Measurements from ENCODE around the gene CASD1.

The CASD1 gene

DNA sequence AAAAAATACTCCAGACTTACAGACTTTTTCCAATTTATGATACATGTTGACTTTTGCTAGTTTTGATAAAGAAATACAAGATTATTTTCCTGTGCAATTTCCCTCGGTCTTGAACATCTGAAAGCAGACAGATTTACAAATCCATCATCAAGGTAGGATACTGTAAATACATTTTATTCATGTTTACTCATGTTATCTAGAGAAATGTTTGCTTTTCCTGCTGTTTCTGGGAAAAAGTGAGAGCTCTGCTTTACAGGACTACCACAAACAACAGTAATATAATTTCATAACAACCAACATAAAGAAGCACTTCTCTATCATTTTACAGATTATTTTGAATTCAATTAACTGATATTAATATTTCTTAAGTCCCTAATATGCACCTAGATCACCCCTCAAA is 31.7 kb upstream of the CASD1 start:
- H3K4me1 ChIP-seq (ENCODE audit: insufficient read depth, poor library complexity, severe bottlenecking) = no peaks in the 10 kb centered on the region
- H3K36me3 ChIP-seq (ENCODE audit: low read depth) = no peaks in the 10 kb centered on the region
- H3K9me3 ChIP-seq (ENCODE audit: severe bottlenecking) = no peaks in the 10 kb centered on the region
- H3K4me3 ChIP-seq (ENCODE audit: severe bottlenecking) = no peak overlapping the region
- DNase-seq (ENCODE audit: low spot score) = no peak
- H3K27ac ChIP-seq (ENCODE audit: poor library complexity, severe bottlenecking) = no peak overlapping the region
- peaks cover 19% of the 10 kb centered on the region for H3K27me3 ChIP-seq (ENCODE audit: insufficient read depth, poor library complexity, severe bottlenecking)
- no peak for ATAC-seq (ENCODE audit: low read depth)
- TF ChIP-seq CTCF (IDR thresholded peaks at IDR 0.05; ENCODE audit: poor library complexity, severe bottlenecking) = no peak

DNA sequence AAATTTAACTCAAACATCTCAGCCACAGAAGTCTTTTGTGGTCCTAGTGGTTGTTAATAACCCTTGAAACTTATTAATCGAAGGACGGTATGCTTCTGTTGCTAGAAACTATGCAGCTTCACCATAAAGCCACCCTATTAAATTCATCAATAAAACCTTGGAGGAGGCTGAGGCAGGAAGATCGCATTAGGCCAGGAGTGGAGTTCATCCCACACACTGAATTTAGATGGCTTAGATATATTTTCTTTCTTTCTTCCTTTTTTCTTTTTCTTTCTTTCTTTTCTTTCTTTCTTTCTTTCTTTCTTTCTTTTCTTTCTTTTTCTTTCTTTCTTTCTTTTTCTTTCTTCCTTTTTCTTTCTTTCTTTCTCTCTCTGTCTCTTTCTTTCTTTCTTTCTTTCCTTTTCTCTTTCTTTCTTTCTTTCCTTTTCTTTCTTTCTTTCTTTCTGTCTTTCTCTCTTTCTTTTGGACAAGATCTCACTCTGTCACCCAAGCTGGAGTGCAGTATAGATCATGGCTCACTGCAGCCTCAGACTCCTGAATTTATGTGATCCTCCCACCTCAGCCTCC is 30.9 kb upstream of the CASD1 start:
- H3K9me3 ChIP-seq (ENCODE audit: severe bottlenecking) = no peaks in the 10 kb centered on the region
- no peak overlapping the region for H3K27ac ChIP-seq (ENCODE audit: poor library complexity, severe bottlenecking)
- H3K4me3 ChIP-seq (ENCODE audit: severe bottlenecking) = no peak overlapping the region
- no peaks in the 10 kb centered on the region for H3K36me3 ChIP-seq (ENCODE audit: low read depth)
- no peak for TF ChIP-seq CTCF (IDR thresholded peaks at IDR 0.05; ENCODE audit: poor library complexity, severe bottlenecking)
- DNase-seq (ENCODE audit: low spot score) (no peak), ATAC-seq (ENCODE audit: low read depth) (no peak)
- no peaks in the 10 kb centered on the region for H3K4me1 ChIP-seq (ENCODE audit: insufficient read depth, poor library complexity, severe bottlenecking)
- peaks cover 19% of the 10 kb centered on the region for H3K27me3 ChIP-seq (ENCODE audit: insufficient read depth, poor library complexity, severe bottlenecking)

GRCh38 chr7:94481279-94481678 is 28.3 kb upstream of the CASD1 start:
- no peaks in the 10 kb centered on the region for H3K9me3 ChIP-seq (ENCODE audit: severe bottlenecking)
- DNase-seq (ENCODE audit: low spot score) (no peak), ATAC-seq (ENCODE audit: low read depth) (no peak)
- no peak overlapping the region for H3K4me3 ChIP-seq (ENCODE audit: severe bottlenecking)
- no peak overlapping the region for H3K27ac ChIP-seq (ENCODE audit: poor library complexity, severe bottlenecking)
- no peaks in the 10 kb centered on the region for H3K36me3 ChIP-seq (ENCODE audit: low read depth)
- peaks cover 19% of the 10 kb centered on the region for H3K27me3 ChIP-seq (ENCODE audit: insufficient read depth, poor library complexity, severe bottlenecking)
- TF ChIP-seq CTCF (IDR thresholded peaks at IDR 0.05; ENCODE audit: poor library complexity, severe bottlenecking) = no peak
- H3K4me1 ChIP-seq (ENCODE audit: insufficient read depth, poor library complexity, severe bottlenecking) = no peaks in the 10 kb centered on the region

DNA sequence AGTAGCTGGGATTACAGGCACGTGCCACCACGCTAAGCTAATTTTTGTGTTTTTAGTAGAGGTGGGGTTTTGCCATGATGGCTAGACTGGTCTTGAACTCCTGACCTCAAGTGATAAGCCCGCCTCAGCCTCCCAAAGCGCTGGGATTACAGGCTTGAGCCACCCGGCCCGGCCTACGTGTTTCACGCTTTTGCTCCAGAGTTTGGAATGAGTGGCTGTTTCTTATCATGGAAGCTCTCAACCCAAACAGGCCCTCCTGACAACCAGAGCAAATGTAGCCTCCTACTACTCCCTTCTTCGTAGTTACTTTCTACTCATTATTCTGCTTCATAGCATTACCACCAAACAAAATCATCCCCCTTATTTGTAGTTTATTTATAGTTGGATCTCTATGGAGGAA is 26.8 kb upstream of the CASD1 start:
- H3K27ac ChIP-seq (ENCODE audit: poor library complexity, severe bottlenecking) = no peak overlapping the region
- H3K27me3 ChIP-seq (ENCODE audit: insufficient read depth, poor library complexity, severe bottlenecking) = peaks cover 7% of the 10 kb centered on the region
- no peak for DNase-seq (ENCODE audit: low spot score)
- no peaks in the 10 kb centered on the region for H3K36me3 ChIP-seq (ENCODE audit: low read depth)
- no peaks in the 10 kb centered on the region for H3K4me1 ChIP-seq (ENCODE audit: insufficient read depth, poor library complexity, severe bottlenecking)
- no peak for ATAC-seq (ENCODE audit: low read depth)
- H3K9me3 ChIP-seq (ENCODE audit: severe bottlenecking) = no peaks in the 10 kb centered on the region
- H3K4me3 ChIP-seq (ENCODE audit: severe bottlenecking) = no peak overlapping the region
- TF ChIP-seq CTCF (IDR thresholded peaks at IDR 0.05; ENCODE audit: poor library complexity, severe bottlenecking) = no peak

GRCh38 chr7:94483843-94484242 is 25.8 kb upstream of the CASD1 start:
- Histone ChIP-seq H3K36me3 (ENCODE audit: low read depth) (no peaks in the 10 kb centered on the region), H3K9me3 (ENCODE audit: severe bottlenecking) (no peaks in the 10 kb centered on the region), H3K4me1 (ENCODE audit: insufficient read depth, poor library complexity, severe bottlenecking) (no peaks in the 10 kb centered on the region), H3K27me3 (ENCODE audit: insufficient read depth, poor library complexity, severe bottlenecking) (no peaks in the 10 kb centered on the region), H3K4me3 (ENCODE audit: severe bottlenecking) (no peak overlapping the region), H3K27ac (ENCODE audit: poor library complexity, severe bottlenecking) (no peak overlapping the region)
- no peak for TF ChIP-seq CTCF (IDR thresholded peaks at IDR 0.05; ENCODE audit: poor library complexity, severe bottlenecking)
- DNase-seq (ENCODE audit: low spot score) (no peak), ATAC-seq (ENCODE audit: low read depth) (no peak)

All from RWPE2 (cell line).